Activated CD8-positive, alpha-beta memory T cell treated with anti-CD3 and anti-CD28 coated beads, Interleukin-2, amount 50 U/mL, for 1 hour (primary cell): ENCODE measurements around the gene ZNF740.

ENCODE experiments used
- DNase-seq: peaks from one replicate; pipeline ENCODE4 v3.0.0-alpha.2; 2020; ENCODE audit errors: extremely low read depth

Gene ZNF740

GRCh38 chr12:53214221-53214620 is 33.7 kb downstream of the ZNF740 start:
- DNase-seq, result no peak

- DNase-seq, result no peak
Measured at GRCh38 chr12:53214687-53215455, 34.3 kb downstream of the ZNF740 start.

- no peak for DNase-seq
Measured at GRCh38 chr12:53215497-53215896, 35.0 kb downstream of the ZNF740 start.

GRCh38 chr12:53217051-53217930 is 36.8 kb downstream of the ZNF740 start:
- DNase-seq, result no peak

GRCh38 chr12:53217931-53218307 is 37.4 kb downstream of the ZNF740 start:
- no peak for DNase-seq

GRCh38 chr12:53218551-53219291 is 38.2 kb downstream of the ZNF740 start:
- DNase-seq, result no peak

- no peak for DNase-seq
Measured at GRCh38 chr12:53219292-53219955, 38.9 kb downstream of the ZNF740 start.

- no peak for DNase-seq
Measured at GRCh38 chr12:53219956-53220693, 39.6 kb downstream of the ZNF740 start.

GRCh38 chr12:53220694-53221202 is 40.2 kb downstream of the ZNF740 start:
- no peak for DNase-seq

GRCh38 chr12:53221203-53222080 is 40.9 kb downstream of the ZNF740 start:
- DNase-seq, result no peak

GRCh38 chr12:53222170-53222721 is 41.7 kb downstream of the ZNF740 start:
- DNase-seq, result no peak

GRCh38 chr12:53222806-53223261 is 42.3 kb downstream of the ZNF740 start:
- DNase-seq, result no peak

GRCh38 chr12:53223389-53224060 is 43.0 kb downstream of the ZNF740 start:
- no peak for DNase-seq

- DNase-seq, result no peak
Measured at GRCh38 chr12:53224061-53224896, 43.8 kb downstream of the ZNF740 start.

- DNase-seq, result no peak
Measured at GRCh38 chr12:53224897-53225634, 44.5 kb downstream of the ZNF740 start.

- DNase-seq, result no peak
Measured at GRCh38 chr12:53225635-53226424, 45.3 kb downstream of the ZNF740 start.
